MCF 10A (cell line): Measurements from ENCODE around the gene SMAD3. TPM values are rescaled to one million over a fixed set of nuclear protein-coding genes. Genes with fewer than 3 reads are reported as not detected.
"Not testable (repeated sequence)": the region's sequence is repeated elsewhere in the genome, so short reads cannot be mapped to it uniquely, and the experiment has no call there.

ENCODE experiments used
- BruUV-seq: library from RNA; stranded (reverse); fragments of 400-500 nt; replicated peaks from 2 replicates; lab custom pipeline; 2021; lab: Mats Ljungman, UMichigan
- CTCF ChIA-PET: fragments of 300-600 bp; sonication (Branson Sonifier 250); formaldehyde crosslinking; extraction: SDS; loops from one replicate; lab custom pipeline; 2021; ENCODE audit warnings: antibody characterized with exemption, inconsistent platforms; lab: Yijun Ruan, JAX
- POLR2A ChIA-PET: fragments of 300-600, 350-650 bp; sonication (Branson Sonifier 250); formaldehyde crosslinking; extraction: SDS; loops from one replicate; lab custom pipeline; 2020; ENCODE audit warnings: antibody characterized with exemption, inconsistent platforms; lab: Yijun Ruan, JAX
- DNase-seq: peaks from one replicate; pipeline ENCODE4 v3.0.0-alpha.2; 2018; ENCODE audit not compliant: unreplicated experiment
- H3K27ac Mint-ChIP-seq: one replicate; pipeline ENCODE4 v1.8.0; 2022; ENCODE audit warnings: mild to moderate bottlenecking, low read depth, mixed read lengths; ENCODE audit not compliant: unreplicated experiment
- H3K27me3 Mint-ChIP-seq: one replicate; pipeline ENCODE4 v1.8.0; 2022; ENCODE audit warnings: mixed read lengths; ENCODE audit not compliant: insufficient read depth, unreplicated experiment
- H3K36me3 Mint-ChIP-seq: one replicate; pipeline ENCODE4 v1.8.0; 2022; ENCODE audit warnings: mild to moderate bottlenecking, moderate library complexity, mixed read lengths; ENCODE audit not compliant: insufficient read depth, unreplicated experiment
- H3K4me1 Mint-ChIP-seq: one replicate; pipeline ENCODE4 v1.8.0; 2022; ENCODE audit warnings: mixed read lengths; ENCODE audit not compliant: insufficient read depth, unreplicated experiment
- H3K4me3 Mint-ChIP-seq: one replicate; pipeline ENCODE4 v1.8.0; 2022; ENCODE audit warnings: mild to moderate bottlenecking, moderate library complexity, mixed read lengths; ENCODE audit not compliant: unreplicated experiment
- H3K9me3 Mint-ChIP-seq: one replicate; pipeline ENCODE4 v1.8.0; 2022; ENCODE audit warnings: mixed read lengths; ENCODE audit not compliant: unreplicated experiment
- intact Hi-C: fragments of 100-400 bp; cut with micrococcal nuclease; formaldehyde crosslinking; loops from 2 replicates; pipeline ENCODE4 v1.14.1; 2022
- total RNA-seq: library from RNA; stranded (reverse); gene quantifications from 2 replicates; pipeline ENCODE4 v1.2.3, GENCODE V29; 2022
- TF ChIP-seq, protein P1 (sequence below): fragments of 200-600 bp; IDR thresholded peaks from one replicate; pipeline ENCODE4 v1.8.0; 2022; ENCODE audit warnings: antibody characterized with exemption, mild to moderate bottlenecking; ENCODE audit not compliant: unreplicated experiment

Gene SMAD3
- total RNA-seq, 1 experiment from 2014 or later = 19.9 TPM

DNA sequence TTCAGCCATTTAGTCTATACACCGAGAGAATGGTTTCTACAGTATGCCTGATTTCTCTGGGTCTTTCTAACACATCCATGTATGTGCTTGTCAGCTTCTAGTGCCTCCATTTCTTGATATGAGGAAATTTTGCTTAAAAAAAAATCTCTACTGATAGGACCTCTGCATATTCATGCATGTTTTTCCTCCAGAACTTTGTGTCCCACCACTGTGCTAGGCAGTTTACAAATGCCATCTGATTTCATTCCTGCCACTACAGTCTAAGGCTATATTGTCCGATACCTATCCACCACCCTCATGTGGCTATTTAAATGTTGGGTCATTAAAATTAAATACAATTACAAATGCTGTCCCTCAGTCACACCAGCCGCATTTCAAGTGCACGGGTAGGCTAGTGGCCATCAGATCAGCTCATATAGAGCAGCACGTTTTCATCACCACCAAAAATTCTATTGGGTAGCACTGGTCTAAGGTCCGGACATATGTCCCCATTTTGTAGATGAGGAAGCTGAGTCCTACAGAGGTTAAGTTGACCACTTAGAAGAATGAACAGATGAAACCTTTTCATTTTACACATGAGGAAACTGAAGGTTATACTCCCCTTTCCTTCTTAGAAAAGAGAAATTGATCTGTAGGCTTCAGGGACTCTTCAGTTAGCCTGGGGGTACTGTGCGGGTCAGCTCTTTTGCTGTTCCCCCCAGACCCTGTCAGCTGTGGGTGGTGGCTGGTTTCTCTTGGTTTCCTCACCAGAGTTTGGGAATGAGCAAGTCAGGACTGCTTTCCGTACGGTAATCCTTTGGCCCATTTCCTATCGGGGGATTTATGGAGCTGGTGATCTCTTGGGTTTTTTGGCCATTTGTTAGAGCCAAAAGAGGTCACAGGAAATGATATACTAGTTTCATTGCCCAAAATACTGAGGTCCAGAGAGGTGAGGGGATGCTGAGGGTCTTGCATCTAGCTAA, 56.5 kb downstream of the SMAD3 start:
- intact Hi-C loops = no loop called here

DNA sequence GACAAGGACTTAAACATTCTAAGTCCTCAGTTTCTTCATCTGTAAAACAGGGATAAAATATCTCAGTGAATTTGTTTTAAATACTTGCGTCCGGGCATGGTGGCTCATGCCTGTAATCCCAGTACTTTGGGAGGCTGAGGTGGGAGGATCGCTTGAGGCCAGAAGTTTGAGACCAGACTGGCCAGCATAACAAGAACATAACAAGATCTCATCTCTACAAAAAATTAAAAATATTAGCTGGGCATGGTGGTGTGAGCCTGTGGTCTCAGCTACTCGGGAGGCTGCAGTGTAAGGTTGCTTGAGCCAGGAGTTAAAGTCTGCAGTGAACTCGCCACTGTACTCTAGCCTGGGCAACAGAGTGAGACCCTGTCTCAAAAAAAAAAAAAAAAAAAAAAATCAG, 57.4 kb downstream of the SMAD3 start:
- H3K9me3 Mint-ChIP-seq, H3K27me3 Mint-ChIP-seq, DNase-seq, H3K4me3 Mint-ChIP-seq, intact Hi-C loops, BruUV-seq: not testable (repeated sequence)
- POLR2A ChIA-PET = interaction anchor here (1.0 to 7.9 kb wide), 5 partner anchors 17 to 56 kb away, joined by 3 to 63 read pairs (median 26); partner anchors contain the start of gene SMAD3
- Mint-ChIP-seq H3K36me3 (peaks cover 14% of the 10 kb centered on the region), H3K27ac (peak overlapping the region; percentile 97), H3K4me1 (peaks cover 65% of the 10 kb centered on the region)
- CTCF ChIA-PET = interaction anchor here (0.6 kb wide), 2 partner anchors 25 to 299 kb away, joined by 3 read pairs; no protein-coding TSS in a partner anchor

More for the DNA sequence above, 56.5 kb downstream of the SMAD3 start:
- H3K4me1 Mint-ChIP-seq = peaks cover 66% of the 10 kb centered on the region
- H3K9me3 Mint-ChIP-seq = no peaks in the 10 kb centered on the region
- DNase-seq = no peak
- H3K36me3 Mint-ChIP-seq = peaks cover 14% of the 10 kb centered on the region
- H3K27ac Mint-ChIP-seq = peak overlapping the region; percentile 97
- ChIA-PET POLR2A (interaction anchor here (1.0 to 7.9 kb wide), 9 partner anchors 12 to 97 kb away, joined by 3 to 63 read pairs (median 4); no protein-coding TSS in a partner anchor), CTCF (interaction anchor here (0.6 to 1.2 kb wide), 2 partner anchors 15 to 300 kb away, joined by 3 to 6 read pairs; no protein-coding TSS in a partner anchor)
- no TSS peak for BruUV-seq
- TF ChIP-seq, protein P1, sequence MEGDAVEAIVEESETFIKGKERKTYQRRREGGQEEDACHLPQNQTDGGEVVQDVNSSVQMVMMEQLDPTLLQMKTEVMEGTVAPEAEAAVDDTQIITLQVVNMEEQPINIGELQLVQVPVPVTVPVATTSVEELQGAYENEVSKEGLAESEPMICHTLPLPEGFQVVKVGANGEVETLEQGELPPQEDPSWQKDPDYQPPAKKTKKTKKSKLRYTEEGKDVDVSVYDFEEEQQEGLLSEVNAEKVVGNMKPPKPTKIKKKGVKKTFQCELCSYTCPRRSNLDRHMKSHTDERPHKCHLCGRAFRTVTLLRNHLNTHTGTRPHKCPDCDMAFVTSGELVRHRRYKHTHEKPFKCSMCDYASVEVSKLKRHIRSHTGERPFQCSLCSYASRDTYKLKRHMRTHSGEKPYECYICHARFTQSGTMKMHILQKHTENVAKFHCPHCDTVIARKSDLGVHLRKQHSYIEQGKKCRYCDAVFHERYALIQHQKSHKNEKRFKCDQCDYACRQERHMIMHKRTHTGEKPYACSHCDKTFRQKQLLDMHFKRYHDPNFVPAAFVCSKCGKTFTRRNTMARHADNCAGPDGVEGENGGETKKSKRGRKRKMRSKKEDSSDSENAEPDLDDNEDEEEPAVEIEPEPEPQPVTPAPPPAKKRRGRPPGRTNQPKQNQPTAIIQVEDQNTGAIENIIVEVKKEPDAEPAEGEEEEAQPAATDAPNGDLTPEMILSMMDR = no peak
- no peaks in the 10 kb centered on the region for H3K27me3 Mint-ChIP-seq
- H3K4me3 Mint-ChIP-seq = peak overlapping the region; percentile 55

DNA sequence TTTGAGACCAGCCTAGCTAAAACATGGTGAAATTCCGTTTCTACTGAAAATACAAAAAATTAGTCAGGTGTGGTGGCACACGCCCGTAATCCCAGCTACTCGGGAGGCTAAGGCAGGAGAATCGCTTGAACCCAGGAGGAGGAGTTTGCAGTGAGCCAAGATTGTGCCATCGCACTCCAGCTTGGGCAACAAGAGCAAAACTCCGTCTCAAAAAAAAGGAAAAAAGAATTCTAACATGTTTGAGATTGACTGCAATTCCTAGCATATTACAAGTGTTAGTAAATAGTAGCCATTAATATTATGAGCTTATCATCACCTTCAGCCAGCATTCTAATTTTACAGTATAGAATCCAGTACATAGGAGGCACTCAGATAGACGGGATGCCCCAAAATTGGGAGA, 57.9 kb downstream of the SMAD3 start:
- H3K27me3 Mint-ChIP-seq, H3K4me3 Mint-ChIP-seq, intact Hi-C loops, H3K9me3 Mint-ChIP-seq, DNase-seq, H3K27ac Mint-ChIP-seq, BruUV-seq: not testable (repeated sequence)
- ChIA-PET POLR2A (interaction anchor here (0.8 to 7.9 kb wide), 9 partner anchors 17 to 131 kb away, joined by 3 to 63 read pairs (median 19); partner anchors contain the start of genes AAGAB, IQCH and SMAD3), CTCF (interaction anchor here (0.6 to 1.2 kb wide), 3 partner anchors 11 to 57 kb away, joined by 3 read pairs; no protein-coding TSS in a partner anchor)
- H3K4me1 Mint-ChIP-seq = peaks cover 66% of the 10 kb centered on the region
- peaks cover 14% of the 10 kb centered on the region for H3K36me3 Mint-ChIP-seq

DNA sequence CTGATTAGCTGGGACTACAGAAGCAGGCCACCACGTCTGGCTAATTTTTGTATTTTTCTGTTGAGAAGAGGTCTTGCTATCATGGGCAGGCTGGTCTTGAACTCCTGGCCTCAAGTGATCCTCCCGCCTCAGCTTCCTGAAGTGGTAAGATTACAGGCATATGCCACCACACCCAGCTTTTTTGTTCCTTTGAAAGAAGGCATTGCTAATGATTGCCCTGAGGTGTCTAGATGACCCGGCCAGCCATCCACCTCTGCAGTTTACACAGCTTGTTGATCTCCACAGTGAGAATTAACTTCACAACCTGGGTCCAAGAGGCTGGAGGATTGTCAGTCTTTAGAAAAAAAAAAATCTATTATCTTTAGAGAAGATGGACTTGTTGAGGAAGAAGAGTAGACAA, 58.7 kb downstream of the SMAD3 start:
- Mint-ChIP-seq H3K27ac (peak overlapping the region; percentile 81), H3K9me3 (no peaks in the 10 kb centered on the region), H3K4me3 (no peak overlapping the region), H3K36me3 (peaks cover 14% of the 10 kb centered on the region), H3K27me3 (no peaks in the 10 kb centered on the region), H3K4me1 (peaks cover 57% of the 10 kb centered on the region)
- POLR2A ChIA-PET = interaction anchor here (0.7 to 7.9 kb wide), 14 partner anchors 13 to 271 kb away, joined by 3 to 63 read pairs (median 10); partner anchors contain the start of genes AAGAB, IQCH and SMAD3
- CTCF ChIA-PET = interaction anchor here (0.6 to 1.2 kb wide), 2 partner anchors 11 to 53 kb away, joined by 3 read pairs; no protein-coding TSS in a partner anchor
- TF ChIP-seq, protein P1 = no peak
- no peak for DNase-seq
- no TSS peak for BruUV-seq
- intact Hi-C loops = loop anchor here (2.0 kb wide), 1 partner anchor 17 kb away; no protein-coding TSS in a partner anchor
